Fibroblast of mammary gland (primary cell): Measurements from ENCODE around the gene PATE3.

Source experiments
- DNase-seq: peaks from one replicate; pipeline ENCODE4 v3.0.0-alpha.2; 2010; ENCODE audit warnings: low read depth
- H3K4me3 ChIP-seq: 2 replicates; pipeline ENCODE4 v1.5.1; 2011; ENCODE audit warnings: low read depth, mild to moderate bottlenecking, low read length, moderate library complexity; ENCODE audit not compliant: control insufficient read depth
- TF ChIP-seq, protein P1 (sequence below): conservative IDR thresholded peaks from 2 replicates; pipeline ENCODE4 v1.5.1; 2011; ENCODE audit warnings: low read depth, low read length, inconsistent platforms; ENCODE audit not compliant: control insufficient read depth, insufficient read depth

Gene PATE3

DNA sequence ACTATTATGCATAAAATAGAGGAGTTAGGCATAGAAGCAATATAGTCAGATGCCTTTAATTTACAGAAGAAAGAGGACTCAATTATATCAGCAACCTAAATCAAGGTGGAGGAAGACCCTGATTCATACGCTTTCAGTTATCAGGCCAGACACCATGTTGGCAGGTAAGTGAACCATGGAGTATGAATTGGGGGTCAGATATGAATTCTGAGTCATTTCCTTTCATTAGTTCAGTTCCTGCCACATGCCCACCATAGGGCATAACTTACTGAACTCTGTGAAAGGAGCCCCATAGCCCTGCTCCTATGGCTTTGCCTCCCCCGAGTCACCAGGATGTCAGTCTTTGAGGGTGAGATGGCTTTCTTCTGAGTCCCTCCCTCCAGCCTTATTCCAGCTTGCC, 24.4 kb upstream of the PATE3 start:
- TF ChIP-seq, protein P1, sequence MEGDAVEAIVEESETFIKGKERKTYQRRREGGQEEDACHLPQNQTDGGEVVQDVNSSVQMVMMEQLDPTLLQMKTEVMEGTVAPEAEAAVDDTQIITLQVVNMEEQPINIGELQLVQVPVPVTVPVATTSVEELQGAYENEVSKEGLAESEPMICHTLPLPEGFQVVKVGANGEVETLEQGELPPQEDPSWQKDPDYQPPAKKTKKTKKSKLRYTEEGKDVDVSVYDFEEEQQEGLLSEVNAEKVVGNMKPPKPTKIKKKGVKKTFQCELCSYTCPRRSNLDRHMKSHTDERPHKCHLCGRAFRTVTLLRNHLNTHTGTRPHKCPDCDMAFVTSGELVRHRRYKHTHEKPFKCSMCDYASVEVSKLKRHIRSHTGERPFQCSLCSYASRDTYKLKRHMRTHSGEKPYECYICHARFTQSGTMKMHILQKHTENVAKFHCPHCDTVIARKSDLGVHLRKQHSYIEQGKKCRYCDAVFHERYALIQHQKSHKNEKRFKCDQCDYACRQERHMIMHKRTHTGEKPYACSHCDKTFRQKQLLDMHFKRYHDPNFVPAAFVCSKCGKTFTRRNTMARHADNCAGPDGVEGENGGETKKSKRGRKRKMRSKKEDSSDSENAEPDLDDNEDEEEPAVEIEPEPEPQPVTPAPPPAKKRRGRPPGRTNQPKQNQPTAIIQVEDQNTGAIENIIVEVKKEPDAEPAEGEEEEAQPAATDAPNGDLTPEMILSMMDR: no peak
- no peak overlapping the region for H3K4me3 ChIP-seq
- no peak for DNase-seq

DNA sequence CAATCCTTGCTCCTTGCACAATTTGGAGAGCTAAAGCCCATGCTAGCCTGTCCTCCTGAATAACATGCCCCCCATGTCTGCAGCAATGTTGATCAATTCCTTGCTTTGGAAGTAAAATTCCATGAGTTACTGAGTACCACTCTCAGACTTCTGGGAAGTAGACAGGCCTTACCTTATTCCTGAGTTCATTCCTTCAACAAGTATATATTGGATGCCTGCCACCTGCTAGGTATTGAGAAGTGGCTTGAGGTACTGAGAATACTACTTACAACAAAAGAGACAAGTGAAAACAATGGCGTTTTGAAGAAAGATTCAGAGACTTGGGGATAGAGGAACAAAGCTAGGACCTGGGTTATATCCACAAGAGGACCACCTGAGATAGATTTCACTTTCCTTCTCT, 21.7 kb upstream of the PATE3 start:
- TF ChIP-seq, protein P1: no peak
- no peak for DNase-seq
- no peak overlapping the region for H3K4me3 ChIP-seq

DNA sequence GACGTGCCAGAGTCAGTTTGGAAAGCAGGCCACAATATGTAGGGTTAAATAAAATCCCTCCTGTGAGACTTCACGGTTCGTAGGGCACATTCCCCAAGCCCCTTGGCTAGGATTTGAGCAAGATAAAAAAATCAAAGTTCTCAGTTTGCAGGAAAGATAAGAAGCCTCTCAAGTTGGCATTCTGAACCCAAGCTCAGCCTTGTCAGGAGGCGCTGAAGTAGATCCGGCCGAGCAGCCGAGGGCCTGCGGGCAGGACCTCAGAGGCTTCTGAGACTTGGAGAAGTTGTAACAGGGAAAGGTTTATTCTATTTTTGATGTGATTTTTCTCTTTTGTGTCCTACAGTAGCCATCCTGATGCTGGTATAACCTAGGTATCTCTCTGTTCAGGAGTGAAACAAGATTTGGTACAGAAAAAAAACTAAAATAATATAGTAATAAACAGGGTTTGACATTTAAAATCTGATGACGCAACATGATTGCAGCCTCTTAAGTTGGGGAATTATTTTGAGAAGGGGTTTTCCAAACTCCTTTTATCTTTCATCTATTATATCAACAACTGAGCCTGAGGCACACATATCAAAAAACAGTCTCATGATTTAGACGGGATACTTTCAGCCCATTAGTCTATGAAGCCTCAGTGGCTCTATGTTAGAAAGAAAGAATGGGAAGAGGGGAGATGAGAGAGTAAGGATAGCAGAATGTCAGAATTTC, 19.4 kb upstream of the PATE3 start:
- H3K4me3 ChIP-seq: no peak overlapping the region
- TF ChIP-seq, protein P1: no peak

DNA sequence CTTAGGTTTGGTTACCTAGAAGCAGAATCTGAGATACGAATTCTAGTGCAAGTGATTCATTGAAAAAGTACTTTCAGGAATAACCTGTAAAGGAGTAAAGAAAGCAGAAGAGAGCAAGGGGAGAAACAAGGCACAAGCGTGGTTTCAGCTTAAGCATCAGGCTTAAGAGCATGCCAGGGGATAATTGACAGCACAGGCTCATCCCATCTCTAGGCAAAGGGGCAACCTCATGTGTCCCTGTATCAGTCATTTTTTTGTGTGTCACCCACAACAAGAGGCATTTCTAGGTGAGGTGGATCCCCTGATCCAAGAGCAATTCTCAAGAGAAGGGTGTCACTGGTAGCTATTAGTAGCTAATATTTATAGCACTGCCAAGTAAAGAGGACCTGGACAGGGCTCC, 17.3 kb upstream of the PATE3 start:
- TF ChIP-seq, protein P1: no peak
- DNase-seq: no peak
- H3K4me3 ChIP-seq: no peak overlapping the region

More for the DNA sequence above, 19.4 kb upstream of the PATE3 start:
- DNase-seq: no peak

DNA sequence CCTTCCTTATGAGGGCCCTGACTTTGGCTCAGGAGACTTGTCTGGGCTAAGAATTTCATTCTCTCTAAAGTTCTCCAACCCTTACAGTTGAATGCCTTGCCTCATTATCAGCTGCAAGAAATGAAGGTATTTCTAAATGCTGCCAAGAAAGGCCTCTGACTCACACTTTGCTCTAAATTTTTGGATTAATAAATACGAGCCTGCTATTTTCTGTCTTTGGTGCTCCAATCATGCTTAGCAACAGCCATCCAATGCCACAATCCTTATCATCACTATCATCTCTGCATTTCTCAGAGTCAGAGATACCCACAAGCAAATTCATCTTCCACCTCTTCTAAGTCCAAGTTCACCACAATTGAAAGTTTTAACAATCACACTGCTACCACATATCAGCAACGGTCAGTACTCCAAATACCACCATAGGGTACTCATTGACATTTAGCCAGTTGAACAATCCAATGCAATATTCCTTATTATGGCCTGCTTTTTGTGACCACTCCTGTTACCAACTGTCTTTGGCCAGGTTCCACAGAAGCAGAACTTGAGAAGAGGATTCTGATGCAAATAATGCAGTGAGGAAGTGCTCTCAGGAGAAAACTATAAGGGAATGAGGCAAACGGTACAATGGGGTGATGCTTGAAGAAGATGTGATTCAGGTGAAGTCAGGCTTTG, 15.0 kb upstream of the PATE3 start:
- DNase-seq: peak; percentile 42
- no peak overlapping the region for H3K4me3 ChIP-seq
- TF ChIP-seq, protein P1: no peak

DNA sequence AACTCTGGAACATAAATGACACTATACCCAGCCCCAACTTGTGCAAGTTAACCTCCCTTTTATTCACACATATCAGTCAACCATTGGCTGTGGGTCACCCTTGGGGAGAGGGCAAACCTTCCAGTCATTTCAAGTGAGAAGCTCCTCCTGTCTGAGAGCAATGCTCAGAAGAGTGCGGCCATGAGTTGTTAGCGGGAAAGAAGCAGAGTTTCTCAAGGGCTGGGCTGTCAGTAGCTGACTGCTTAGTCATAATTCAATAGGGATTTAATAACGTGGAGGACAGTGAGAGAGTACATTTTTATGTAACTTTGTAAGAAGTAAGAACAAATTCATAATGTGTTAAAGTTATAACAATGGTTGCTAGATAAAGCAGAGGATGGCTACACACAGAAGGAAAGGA, 14.4 kb upstream of the PATE3 start:
- H3K4me3 ChIP-seq: no peak overlapping the region
- DNase-seq: peak; percentile 22
- TF ChIP-seq, protein P1: no peak

DNA sequence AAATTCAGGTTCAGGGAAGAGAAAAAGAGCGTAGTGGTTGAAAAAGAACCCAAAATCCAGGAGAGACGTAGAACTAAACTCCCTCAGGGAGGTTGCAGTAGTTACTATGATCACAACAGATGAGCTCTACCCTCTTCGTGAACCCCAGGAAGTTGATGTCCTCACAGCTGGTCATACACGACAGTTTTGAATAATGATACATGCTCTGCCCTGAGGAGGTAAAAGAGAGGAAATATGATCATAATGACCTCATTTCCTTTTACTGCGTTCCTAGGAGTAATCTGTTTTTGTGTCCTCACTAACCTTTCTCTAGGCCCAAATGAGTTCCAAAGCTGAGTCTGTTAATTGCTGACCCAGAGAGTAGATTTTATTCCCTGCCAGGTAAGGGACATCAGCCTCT, 10.6 kb upstream of the PATE3 start:
- DNase-seq: peak; percentile 22
- no peak overlapping the region for H3K4me3 ChIP-seq
- TF ChIP-seq, protein P1: no peak
